Fibroblast of skin of scalp (primary cell): ENCODE results near the gene ITFG1.
A peak's percentile ranks its signal among the peaks of the same experiment; 100 is the strongest.
"Not testable (repeated sequence)": the region's sequence is repeated elsewhere in the genome, so short reads cannot be mapped to it uniquely, and the experiment has no call there.

Experiments used
- DNase-seq: peaks from one replicate; pipeline ENCODE4 v3.0.0-alpha.2; 2013

ITFG1 gene

GRCh38 chr16:47230296-47230695 is 230.6 kb downstream of the ITFG1 start:
- no peak for DNase-seq

- DNase-seq = no peak
These were observed 231.5 kb downstream of the ITFG1 start for GRCh38 chr16:47229053-47230050.

- DNase-seq = no peak
These were observed 232.6 kb downstream of the ITFG1 start for GRCh38 chr16:47228241-47228640.

DNA sequence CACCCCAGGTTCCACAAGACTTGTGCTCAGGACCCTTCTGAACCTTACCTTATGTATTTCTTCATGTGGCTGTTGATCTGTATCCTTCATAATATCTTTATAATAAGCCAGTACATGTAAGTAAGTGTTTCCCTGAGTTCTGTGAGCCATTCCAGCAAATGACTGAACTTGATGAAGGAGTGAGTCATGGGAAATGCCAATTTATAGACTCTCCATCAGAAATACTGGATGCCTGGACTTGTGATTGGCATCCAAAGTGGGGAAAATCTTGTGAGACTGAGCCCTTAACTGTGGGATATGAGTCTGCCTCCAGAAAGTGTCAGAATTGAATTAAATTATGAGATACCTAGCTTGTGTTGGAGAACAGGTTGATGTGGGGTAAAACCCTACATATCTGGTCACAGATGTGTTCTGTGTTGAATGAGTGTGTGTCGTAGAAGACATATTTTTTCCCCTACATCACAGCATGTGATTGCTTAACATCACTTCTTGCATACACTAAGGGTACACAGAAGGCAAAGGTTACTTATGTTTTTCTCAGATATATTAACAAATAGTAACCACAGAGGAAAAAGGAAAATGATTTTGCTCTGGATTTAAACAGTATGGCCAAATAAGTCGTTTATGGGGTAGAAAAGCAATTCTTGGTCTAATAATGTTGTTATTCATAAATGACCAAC is 247.0 kb downstream of the ITFG1 start:
- no peak for DNase-seq

DNA sequence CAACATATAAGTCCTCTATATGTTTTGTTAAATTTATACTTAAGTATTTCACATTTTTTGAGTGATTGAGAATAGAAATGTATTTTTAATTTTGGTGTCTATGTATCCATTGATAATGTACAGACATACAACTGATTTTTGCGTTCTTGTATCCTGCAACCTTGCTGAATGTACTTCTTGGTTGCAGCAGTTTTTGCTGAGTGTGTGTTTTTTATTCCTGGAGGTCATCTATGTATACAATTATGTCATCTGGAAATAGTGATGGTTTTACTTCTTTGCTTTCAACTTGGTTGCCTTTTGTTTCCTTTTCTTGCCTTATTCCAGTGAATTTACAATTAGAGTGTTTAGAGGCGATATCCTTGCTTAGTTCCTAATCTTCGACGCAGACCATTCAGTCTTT is 249.6 kb downstream of the ITFG1 start:
- no peak for DNase-seq

DNA sequence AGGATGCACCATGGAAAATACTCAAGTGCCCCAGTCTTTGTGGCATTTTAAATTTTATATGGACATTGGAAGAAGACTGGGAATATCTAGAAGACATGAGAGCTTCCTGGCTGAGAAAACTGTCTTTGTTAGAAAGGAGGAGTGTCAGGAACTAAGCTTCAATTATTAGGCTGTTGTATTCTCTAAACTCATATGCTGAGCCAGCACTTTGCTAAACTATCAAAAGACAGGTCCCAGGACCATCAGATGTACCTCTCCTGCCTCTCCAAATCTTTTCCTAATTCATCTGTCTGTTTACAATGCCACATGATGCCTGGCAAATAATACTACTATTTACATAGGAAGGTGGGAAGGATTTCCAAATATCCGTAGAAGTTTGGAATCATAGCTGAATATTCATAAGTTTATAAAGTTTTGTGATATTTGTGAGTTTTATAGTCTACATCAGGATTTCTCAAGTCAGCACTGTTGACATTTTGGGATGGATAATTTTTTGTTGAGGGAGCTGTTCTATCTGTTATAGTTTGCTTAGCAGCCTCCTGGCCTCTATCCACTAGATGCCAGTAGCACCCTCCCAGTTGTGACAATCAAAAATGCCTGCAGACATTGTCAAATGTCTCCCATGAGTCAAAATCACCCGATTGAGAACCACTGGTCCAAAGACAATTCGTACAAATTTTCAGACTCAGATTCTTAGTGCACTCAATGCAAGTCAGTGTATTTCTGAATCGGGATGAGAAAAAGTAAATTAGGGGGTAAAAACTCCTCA is 255.9 kb downstream of the ITFG1 start:
- no peak for DNase-seq

DNA sequence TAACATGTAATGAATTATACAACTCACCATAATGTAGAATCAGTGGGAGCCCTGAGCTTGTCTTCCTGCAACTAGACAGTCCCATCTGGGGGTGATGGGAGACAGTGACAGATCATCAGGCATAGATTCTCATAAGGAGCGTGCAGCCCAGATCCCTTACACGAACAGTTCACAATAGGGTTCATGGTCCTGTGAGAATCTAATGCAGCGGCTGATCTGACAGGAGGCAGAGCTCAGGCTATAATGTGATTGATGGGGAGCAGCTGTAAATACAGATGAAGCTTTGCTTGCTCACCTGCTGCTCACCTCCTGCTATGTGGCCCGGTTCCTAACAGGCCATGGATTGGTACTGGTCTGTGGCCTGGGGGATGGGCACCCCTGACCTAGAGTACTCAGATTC is 257.4 kb downstream of the ITFG1 start:
- not testable (repeated sequence) for DNase-seq

- DNase-seq = no peak
These were observed 262.7 kb downstream of the ITFG1 start for GRCh38 chr16:47198180-47198575.

- peak; percentile 20 for DNase-seq
These were observed 263.2 kb downstream of the ITFG1 start for GRCh38 chr16:47197536-47198179.

DNA sequence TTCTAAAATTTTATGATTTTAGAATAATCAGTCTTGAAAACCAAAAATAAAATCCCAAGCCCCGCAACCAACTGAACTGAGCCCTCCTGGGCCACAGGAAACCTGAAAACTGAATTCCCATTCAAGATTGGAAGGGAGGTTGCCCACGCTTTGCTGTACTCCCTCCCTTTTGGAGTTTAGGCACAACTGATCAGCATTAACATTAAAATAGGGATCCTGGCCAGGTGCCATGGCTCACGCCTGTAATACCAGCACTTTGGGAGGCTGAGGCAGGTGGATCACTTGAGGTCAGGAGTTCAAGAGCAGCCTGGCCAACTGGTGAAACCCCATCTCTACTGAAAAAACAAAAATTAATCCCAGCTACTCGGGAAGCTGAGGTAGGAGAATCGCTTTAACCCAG is 264.4 kb downstream of the ITFG1 start:
- DNase-seq = no peak

GRCh38 chr16:47182318-47182717 is 278.5 kb downstream of the ITFG1 start:
- DNase-seq = no peak

DNA sequence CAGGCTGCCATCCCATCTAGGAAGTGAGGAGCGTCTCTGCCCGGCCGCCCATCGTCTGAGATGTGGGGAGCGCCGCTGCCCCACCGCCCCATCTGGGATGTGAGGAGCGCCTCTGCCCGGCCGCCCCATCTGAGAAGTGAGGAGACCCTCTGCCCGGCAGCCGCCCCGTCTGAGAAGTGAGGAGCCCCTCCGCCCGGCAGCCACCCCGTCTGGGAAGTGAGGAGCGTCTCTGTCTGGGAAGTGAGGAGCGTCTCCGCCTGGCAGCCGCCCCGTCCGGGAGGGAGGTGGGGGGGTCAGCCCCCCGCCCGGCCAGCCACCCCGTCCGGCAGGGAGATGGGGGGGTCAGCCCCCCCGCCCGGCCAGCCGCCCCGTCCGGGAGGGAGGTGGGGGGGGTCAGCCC is 279.8 kb downstream of the ITFG1 start:
- DNase-seq = not testable (repeated sequence)

- DNase-seq = no peak
These were observed 280.8 kb downstream of the ITFG1 start for GRCh38 chr16:47180073-47180472.

DNA sequence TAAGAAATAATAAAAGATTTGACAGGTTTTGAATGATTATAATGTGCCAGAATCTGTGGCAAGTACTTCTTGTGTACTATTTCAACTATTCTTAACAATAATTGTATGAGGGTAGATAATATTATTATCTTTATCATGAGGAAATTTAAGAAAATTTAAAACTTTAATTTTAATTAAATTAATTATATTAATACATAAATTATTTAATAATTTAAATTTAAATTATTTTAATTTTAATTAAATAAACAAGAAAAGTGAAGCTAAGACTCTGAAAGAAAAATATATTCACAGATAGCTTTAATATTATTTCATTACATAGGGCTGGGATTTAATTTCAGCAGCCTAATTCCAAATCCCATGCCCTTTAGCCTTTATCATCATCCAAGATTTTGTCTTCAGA is 285.7 kb downstream of the ITFG1 start:
- no peak for DNase-seq

DNA sequence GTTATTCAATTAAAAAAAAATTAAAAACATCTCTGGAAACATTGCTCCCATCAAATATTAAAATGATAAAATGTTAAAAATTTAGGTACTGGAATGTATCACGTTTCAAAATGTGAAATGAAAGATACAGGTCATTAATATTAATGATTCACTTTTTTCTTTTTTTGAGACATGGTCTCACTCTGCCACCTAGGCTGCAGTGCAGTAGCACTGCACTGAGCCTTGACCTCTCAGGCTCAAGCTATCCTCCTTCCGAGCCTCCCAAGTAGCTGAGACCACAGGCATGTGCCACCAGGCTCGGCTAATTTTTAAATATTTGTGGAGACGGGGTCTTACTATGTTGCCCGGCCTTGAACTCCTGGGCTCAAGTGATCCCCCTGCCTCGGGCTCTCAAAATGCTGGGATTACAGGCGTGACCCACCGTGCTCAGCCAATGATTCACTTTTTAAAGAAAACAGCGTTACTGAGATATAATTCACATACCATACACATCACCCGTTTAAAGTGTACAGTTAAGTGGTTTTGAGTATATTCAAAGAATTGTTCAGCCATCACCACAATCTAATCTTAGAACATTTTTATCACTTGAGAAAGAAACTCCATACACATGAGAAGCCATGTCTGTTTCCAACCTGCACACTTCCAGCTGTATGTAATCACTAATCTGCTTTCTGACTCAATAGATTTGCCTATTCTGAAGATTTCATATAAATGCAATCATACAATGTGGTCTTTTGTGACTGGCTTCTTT is 298.0 kb downstream of the ITFG1 start:
- no peak for DNase-seq

DNA sequence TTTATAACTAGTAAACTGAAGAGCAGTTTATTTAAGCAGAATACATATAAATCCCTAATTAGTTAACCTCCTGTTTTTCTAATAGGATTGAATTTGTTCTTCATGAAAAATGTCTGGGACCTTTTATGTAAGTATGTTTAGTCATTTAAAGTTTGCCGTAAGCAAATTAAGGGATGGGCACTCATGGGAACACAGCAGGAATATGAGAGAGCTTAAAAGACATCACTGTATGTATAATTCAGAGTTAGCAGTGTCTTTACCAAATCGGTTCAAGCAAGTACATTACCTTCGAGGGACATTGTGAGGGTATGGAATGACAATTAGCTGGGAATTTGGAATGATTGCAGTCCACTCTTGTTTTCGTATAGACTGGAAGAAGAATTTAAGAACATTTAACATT is 299.4 kb downstream of the ITFG1 start:
- DNase-seq = no peak

- DNase-seq = no peak
These were observed 300.4 kb downstream of the ITFG1 start for GRCh38 chr16:47160422-47160821.

DNA sequence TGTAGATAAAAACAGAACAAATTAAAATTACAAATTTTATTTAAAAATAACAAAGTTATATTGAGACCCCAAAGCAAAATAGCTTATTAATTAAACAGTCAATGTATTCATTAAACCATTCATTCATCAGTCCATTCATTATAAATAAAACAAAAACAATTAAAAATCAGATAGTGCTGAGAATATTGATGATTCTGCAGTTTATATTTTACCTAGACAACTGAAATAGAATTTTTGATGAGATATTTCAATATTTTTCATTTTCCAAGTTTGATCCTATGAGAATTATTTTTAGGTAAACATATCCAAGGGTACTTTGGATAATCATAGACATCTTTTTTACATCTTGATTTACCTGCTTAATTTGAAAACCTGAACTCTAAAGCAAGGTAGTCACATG is 301.9 kb downstream of the ITFG1 start:
- no peak for DNase-seq

DNA sequence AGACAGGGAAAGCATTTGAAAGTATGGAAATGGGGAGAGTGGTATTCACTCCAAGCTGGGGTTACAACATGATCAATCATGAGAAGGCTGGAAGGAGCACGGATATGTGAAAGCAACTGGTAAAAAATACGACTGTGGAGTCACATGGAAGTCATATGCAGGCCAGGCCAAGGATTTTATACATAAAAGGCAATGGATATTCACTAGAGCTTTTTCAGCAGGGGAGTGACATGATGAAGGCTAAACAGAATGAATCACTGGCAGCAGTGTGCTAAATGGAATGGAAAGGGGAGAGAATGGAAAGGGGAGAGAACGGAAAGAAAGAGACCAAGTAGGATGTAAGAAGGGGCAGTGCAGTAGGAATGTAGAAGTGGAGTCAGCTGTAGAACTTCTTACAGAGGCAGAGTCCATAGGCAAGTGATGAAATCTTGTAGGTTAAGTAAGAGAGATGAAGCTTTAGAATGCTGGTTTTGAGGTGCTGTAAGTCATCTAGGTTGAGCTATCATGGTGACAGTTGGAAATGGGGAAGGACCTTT is 304.1 kb downstream of the ITFG1 start:
- DNase-seq = no peak

DNA sequence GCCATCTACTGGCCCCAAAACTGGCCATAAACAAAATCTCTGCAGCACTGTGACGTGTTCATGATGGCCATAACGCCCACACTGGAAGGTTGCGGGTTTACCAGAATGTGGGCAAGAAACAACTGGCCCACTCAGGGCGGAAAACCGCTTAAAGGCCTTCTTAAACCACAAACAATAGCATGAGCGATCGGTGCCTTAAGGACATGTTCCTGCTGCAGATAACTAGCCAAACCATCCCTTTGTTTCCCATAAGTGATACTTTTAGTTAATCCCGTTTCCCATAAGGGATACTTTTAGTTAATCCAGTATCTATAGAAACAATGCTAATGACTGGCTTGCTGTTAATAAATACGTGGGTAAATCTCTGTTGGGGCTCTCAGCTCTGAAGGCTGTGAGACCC is 308.4 kb downstream of the ITFG1 start:
- DNase-seq = not testable (repeated sequence)

- no peak for DNase-seq
These were observed 310.8 kb downstream of the ITFG1 start for GRCh38 chr16:47150067-47150466.

DNA sequence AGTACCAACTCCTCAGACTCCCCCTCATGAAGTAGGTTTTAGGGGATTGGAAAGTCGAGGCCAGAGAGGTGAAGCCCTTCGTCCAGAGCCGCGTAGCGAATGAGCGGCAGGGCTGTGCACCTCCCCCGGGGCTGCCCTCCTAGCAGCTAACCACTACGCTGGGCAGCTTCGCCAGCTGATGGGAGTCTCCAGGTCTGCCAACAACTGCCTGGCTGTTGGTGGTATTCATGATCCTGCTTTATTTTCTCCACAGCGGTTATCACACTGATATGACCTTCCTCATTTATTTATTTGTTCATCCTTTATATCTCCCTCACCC is 316.3 kb downstream of the ITFG1 start:
- DNase-seq = no peak
